Fibroblast of lung (primary cell): ENCODE measurements around the gene LMNTD1.

Source experiments
- CTCF ChIP-seq, 2 donors: IDR thresholded peaks in 1 of 2; conservative IDR thresholded peaks in 1 of 2; 1 replicate in 1 of 2; 2 replicates in 1 of 2; pipeline ENCODE4 v1.5.1; 2011 to 2012; ENCODE audit warnings: low read length in 2 of 2, control low read depth in 1 of 2, inconsistent platforms in 1 of 2, low read depth in 1 of 2, mild to moderate bottlenecking in 1 of 2
- EZH2 ChIP-seq: IDR thresholded peaks from 2 replicates; pipeline ENCODE4 v1.5.1; 2012; ENCODE audit warnings: low read length, control low read depth, mild to moderate bottlenecking; ENCODE audit errors: missing control alignments

GRCh38 chr12:25469861-25470260, 83.2 kb downstream of the LMNTD1 start:
- TF ChIP-seq CTCF (conservative IDR thresholded peaks at IDR 0.05 in 1 of 2, IDR thresholded peaks at IDR 0.05 in 1 of 2; ENCODE audit: low read depth in 1 of 2, low read length in 2 of 2) (no peak), EZH2 (no peak)
